Measurements from ENCODE around the gene ZNF385B.

The ZNF385B gene

DNA sequence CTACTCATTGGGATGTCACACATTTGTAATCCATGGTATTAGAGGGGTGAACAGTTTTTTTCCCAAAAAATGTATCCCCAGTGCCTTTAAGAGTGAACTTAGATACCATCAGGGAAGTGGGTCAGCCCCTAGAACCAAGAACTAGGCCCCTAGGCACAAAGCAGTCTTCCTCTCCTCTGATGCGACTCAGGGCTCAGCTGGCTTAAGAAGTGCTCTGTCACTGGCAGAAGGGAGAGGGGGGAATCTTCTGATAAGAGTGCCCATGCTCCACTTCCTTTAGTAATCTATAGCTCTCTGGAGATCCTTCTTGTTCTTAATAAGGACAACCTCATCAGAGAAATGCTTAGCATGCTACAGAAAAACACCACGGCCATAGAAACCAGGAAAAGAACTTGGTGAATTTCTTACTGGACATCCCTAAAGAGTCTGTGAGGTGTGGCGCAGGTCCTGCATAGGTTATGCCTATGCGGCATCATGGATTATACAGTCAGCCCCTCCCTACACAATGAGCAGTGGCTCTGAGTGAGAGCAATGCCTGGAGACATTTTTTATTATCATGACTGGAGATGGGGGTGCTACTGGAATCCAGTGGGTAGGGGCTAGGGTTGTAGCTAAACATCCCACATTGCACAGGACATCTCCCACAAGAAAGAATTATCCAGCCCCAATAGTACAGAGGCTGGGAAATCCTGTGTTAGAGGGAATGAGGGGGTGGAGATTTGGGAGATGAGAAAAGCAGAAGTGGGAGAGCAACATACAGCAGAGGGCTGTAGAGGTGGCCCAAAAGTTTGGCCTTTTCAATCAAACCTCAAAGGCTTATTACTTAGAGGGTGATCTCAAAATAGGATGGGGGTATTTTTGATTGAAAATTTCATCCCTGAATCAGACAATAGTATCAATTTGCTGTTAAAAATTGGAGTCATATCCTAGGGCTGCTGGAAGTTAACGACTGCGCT, 21.7 kb upstream of the ZNF385B start:
- Histone ChIP-seq H3K4me3 (ENCODE audit: low read length) (no peak overlapping the region), H3K9me3 (ENCODE audit: insufficient read depth, low read depth, low read length) (no peaks in the 10 kb centered on the region; the same call in 1 of the 2 replicates), H3K27me3 (ENCODE audit: insufficient read depth, low read length) (no peaks in the 10 kb centered on the region), H3K27ac (ENCODE audit: low read length) (no peak overlapping the region), H3K4me1 (ENCODE audit: insufficient read depth, low read length) (no peaks in the 10 kb centered on the region), H3K9ac (ENCODE audit: low read depth, low read length) (no peak overlapping the region), H3K36me3 (ENCODE audit: insufficient read depth, low read depth, low read length) (no peaks in the 10 kb centered on the region)

GRCh38 chr2:179877601-179878364, 16.4 kb upstream of the ZNF385B start:
- Histone ChIP-seq H3K9me3 (ENCODE audit: insufficient read depth, low read depth, low read length) (no peaks in the 10 kb centered on the region), H3K27me3 (ENCODE audit: insufficient read depth, low read length) (no peaks in the 10 kb centered on the region), H3K4me3 (ENCODE audit: low read length) (no peak overlapping the region), H3K27ac (ENCODE audit: low read length) (no peak overlapping the region), H3K4me1 (ENCODE audit: insufficient read depth, low read length) (no peaks in the 10 kb centered on the region), H3K36me3 (ENCODE audit: insufficient read depth, low read depth, low read length) (no peaks in the 10 kb centered on the region), H3K9ac (ENCODE audit: low read depth, low read length) (no peak overlapping the region)

DNA sequence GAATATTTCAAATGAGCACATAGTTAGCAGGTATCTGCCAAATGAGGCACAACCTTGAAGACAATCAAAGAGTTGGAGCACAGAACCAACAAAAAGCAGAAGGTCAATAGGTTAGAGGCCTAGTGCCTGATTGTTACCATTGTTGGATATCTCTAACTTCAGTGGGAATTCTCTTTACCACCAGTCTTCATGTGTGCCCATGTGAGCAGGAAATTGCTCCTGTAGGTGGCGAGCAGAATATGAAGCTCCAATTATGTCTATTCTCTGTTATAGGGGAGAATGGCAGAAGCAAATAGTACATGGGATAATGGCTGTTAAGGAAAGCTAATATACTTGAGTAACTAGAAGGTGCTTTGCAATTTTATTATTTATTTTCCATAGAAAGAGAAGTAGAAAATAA, 14.9 kb upstream of the ZNF385B start:
- H3K27me3 ChIP-seq (ENCODE audit: insufficient read depth, low read length) = no peaks in the 10 kb centered on the region
- no peaks in the 10 kb centered on the region for H3K4me1 ChIP-seq (ENCODE audit: insufficient read depth, low read length)
- H3K9ac ChIP-seq (ENCODE audit: low read depth, low read length) = no peak overlapping the region
- no peak overlapping the region for H3K4me3 ChIP-seq (ENCODE audit: low read length)
- H3K9me3 ChIP-seq (ENCODE audit: insufficient read depth, low read depth, low read length) = no peaks in the 10 kb centered on the region
- no peak overlapping the region for H3K27ac ChIP-seq (ENCODE audit: low read length)
- no peaks in the 10 kb centered on the region for H3K36me3 ChIP-seq (ENCODE audit: insufficient read depth, low read depth, low read length)

DNA sequence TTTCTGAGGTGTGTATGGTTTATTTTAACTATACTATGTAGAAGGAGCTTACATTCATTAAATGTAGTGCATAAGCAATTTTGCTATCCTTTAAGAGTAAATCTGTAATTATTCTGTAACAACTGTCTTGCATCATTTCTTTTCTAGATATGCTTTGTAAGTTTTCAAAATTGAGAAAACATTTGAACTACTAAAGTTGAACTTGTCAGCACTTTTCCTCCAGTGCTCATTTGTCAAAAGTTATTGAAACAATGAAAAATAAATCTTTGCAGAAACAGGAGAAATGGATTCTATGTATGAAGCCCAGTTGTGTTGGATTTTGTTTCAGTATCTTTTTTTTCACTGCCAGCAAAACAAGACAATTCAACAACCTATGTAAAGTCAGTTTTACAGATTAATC, 14.5 kb upstream of the ZNF385B start:
- no peaks in the 10 kb centered on the region for H3K4me1 ChIP-seq (ENCODE audit: insufficient read depth, low read length)
- H3K9me3 ChIP-seq (ENCODE audit: insufficient read depth, low read depth, low read length) = no peaks in the 10 kb centered on the region
- no peaks in the 10 kb centered on the region for H3K36me3 ChIP-seq (ENCODE audit: insufficient read depth, low read depth, low read length)
- no peak overlapping the region for H3K9ac ChIP-seq (ENCODE audit: low read depth, low read length)
- no peak overlapping the region for H3K4me3 ChIP-seq (ENCODE audit: low read length)
- no peaks in the 10 kb centered on the region for H3K27me3 ChIP-seq (ENCODE audit: insufficient read depth, low read length)
- H3K27ac ChIP-seq (ENCODE audit: low read length) = no peak overlapping the region

DNA sequence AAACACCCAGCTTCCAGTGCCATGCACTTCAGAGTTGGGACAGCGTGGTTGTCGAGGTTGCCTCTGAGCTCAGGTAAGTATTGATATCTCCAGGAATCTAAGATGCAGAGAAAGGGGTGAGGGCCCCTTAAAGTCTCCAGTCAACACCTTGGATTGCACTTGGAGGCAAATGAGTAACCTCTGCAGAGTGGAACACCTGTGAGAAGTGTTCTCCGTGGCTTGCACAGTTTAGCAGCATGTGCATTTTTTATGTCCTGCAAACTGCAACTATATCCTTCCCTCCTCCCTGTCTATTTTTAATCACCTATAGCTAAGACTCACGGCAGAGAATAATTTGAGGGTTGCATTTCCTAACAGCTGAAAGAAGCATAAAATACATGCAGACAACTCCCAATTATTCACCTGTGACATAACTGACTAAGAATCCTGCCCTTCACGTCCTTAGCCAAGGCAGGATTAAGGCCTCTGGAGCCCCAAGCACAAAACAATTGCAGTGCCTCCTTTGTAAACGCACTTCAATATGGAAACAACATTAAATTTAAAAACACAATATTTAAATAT, 1.6 kb upstream of the ZNF385B start:
- Histone ChIP-seq H3K36me3 (ENCODE audit: insufficient read depth, low read depth, low read length) (no peaks in the 10 kb centered on the region), H3K9ac (ENCODE audit: low read depth, low read length) (no peak overlapping the region), H3K9me3 (ENCODE audit: insufficient read depth, low read depth, low read length) (no peaks in the 10 kb centered on the region), H3K4me3 (ENCODE audit: low read length) (no peak overlapping the region), H3K4me1 (ENCODE audit: insufficient read depth, low read length) (no peaks in the 10 kb centered on the region; the same call in 1 of the 2 replicates), H3K27ac (ENCODE audit: low read length) (no peak overlapping the region), H3K27me3 (ENCODE audit: insufficient read depth, low read length) (peaks cover 61% of the 10 kb centered on the region)

DNA sequence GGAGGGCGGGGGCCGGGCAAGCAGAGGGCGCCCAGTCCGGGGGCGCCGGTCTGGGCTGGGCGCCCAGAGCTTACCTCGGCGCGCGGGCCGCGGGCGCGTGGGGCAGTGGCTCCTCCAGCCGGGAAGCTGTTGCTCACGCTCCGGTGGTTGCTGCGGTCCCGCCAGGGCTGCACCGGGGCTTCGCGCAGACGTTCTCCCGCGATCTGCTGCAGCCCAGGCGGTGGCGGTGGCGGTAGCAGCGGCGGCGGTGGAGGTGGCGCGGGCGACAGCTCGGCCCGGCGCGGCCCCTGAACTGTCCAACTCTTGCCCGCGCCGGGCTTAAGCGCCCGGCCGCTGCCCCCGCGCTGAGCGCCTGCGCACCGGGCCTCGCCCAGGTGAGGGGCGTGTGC, 391 bp downstream of the ZNF385B start:
- no peaks in the 10 kb centered on the region; the same call in 1 of the 2 replicates for H3K4me1 ChIP-seq (ENCODE audit: insufficient read depth, low read length)
- H3K27me3 ChIP-seq (ENCODE audit: insufficient read depth, low read length) = peaks cover 72% of the 10 kb centered on the region
- no peak overlapping the region for H3K27ac ChIP-seq (ENCODE audit: low read length)
- H3K4me3 ChIP-seq (ENCODE audit: low read length) = peak overlapping the region; percentile 92
- peak overlapping the region; percentile 50; the same call in 1 of the 2 replicates for H3K9ac ChIP-seq (ENCODE audit: low read depth, low read length)
- no peaks in the 10 kb centered on the region for H3K36me3 ChIP-seq (ENCODE audit: insufficient read depth, low read depth, low read length)
- no peaks in the 10 kb centered on the region for H3K9me3 ChIP-seq (ENCODE audit: insufficient read depth, low read depth, low read length)

DNA sequence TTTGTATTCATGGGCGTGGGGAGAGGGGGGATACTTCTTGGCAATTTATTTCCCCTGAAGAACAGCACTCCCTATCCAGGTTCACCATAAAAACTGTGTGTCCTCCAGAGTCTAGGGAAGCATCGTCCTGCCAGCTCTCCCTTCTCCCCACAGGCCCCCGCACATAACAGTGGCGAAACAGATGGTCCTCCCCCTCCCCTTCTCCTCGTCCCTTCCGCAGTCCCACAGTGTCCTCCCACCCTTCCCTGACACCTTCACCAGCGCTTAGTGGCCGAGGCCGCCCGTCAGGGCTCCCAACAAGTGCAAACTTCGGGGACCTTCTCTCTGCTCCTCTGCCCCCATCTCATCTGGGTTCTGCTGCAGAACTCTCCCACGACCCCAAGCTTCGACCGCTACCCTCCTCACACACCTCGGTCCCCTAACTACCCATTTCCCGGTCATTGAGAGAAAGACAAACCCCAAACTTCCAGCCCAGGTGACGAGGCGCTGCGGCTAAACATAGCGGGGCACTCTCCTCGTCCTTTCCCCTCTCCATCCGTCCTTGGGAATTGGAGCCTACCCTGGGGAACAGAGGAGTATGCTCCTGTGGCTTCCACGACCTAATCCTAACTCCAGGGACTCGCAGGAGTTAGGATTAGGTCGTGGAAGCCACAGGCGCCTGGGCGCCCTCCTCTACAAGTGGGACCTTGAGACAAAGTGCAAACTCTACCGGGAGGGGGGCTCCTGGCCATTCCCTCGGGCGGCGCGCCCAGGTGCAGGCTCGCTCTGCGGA, 971 bp downstream of the ZNF385B start:
- Histone ChIP-seq H3K9me3 (ENCODE audit: insufficient read depth, low read depth, low read length) (no peaks in the 10 kb centered on the region), H3K4me1 (ENCODE audit: insufficient read depth, low read length) (no peaks in the 10 kb centered on the region; the same call in 1 of the 2 replicates), H3K27me3 (ENCODE audit: insufficient read depth, low read length) (peaks cover 72% of the 10 kb centered on the region), H3K4me3 (ENCODE audit: low read length) (peak overlapping the region; percentile 92), H3K36me3 (ENCODE audit: insufficient read depth, low read depth, low read length) (no peaks in the 10 kb centered on the region), H3K9ac (ENCODE audit: low read depth, low read length) (peak overlapping the region; percentile 50; the same call in 1 of the 2 replicates), H3K27ac (ENCODE audit: low read length) (no peak overlapping the region)

DNA sequence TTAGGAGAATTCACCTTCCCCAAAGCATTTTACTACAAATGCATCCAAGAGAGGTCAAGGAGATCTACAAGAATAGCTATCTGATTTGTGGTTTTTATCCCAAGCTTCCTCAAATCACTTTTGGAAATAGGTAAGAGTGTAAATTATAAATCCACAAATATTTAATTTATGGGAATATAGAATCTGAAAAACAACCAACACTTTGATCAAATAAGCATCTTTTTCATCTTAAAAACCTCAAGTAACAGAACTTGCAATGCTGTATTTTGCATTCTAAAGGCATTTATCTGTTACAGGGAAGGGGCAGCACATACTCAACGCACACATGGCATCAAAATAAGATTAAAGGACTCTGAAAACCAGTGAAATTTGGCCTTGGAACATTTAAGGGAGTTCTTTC, 1.9 kb downstream of the ZNF385B start:
- Histone ChIP-seq H3K9me3 (ENCODE audit: insufficient read depth, low read depth, low read length) (no peaks in the 10 kb centered on the region), H3K27me3 (ENCODE audit: insufficient read depth, low read length) (peaks cover 72% of the 10 kb centered on the region), H3K4me1 (ENCODE audit: insufficient read depth, low read length) (no peaks in the 10 kb centered on the region; the same call in 1 of the 2 replicates), H3K27ac (ENCODE audit: low read length) (no peak overlapping the region), H3K9ac (ENCODE audit: low read depth, low read length) (no peak overlapping the region), H3K36me3 (ENCODE audit: insufficient read depth, low read depth, low read length) (no peaks in the 10 kb centered on the region), H3K4me3 (ENCODE audit: low read length) (peak overlapping the region; percentile 92; the same call in 1 of the 2 replicates)

DNA sequence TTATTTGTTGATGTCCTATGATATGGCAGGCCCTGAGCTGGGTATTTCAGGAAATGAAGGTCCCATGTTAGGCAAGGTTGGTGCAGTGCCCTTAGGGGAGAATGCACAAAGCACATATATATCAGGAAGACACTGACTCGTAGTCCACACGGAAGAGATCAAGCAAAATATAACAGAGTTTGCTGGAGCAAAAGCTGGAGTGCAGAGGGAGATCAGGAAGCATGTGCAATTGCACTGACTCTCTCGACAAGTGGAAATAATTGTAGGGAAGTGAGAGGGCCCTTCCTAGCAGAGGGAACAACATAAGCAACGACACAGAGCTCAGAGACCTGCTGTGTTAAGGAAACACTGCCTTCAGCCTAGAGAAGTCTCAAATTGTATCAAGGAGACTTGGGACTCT, 4.2 kb downstream of the ZNF385B start:
- Histone ChIP-seq H3K9ac (ENCODE audit: low read depth, low read length) (no peak overlapping the region), H3K9me3 (ENCODE audit: insufficient read depth, low read depth, low read length) (no peaks in the 10 kb centered on the region), H3K4me3 (ENCODE audit: low read length) (no peak overlapping the region), H3K27me3 (ENCODE audit: insufficient read depth, low read length) (peaks cover 51% of the 10 kb centered on the region), H3K36me3 (ENCODE audit: insufficient read depth, low read depth, low read length) (no peaks in the 10 kb centered on the region), H3K27ac (ENCODE audit: low read length) (no peak overlapping the region), H3K4me1 (ENCODE audit: insufficient read depth, low read length) (no peaks in the 10 kb centered on the region; the same call in 1 of the 2 replicates)

GRCh38 chr2:179856205-179856604, 5.2 kb downstream of the ZNF385B start:
- Histone ChIP-seq H3K27ac (ENCODE audit: low read length) (no peak overlapping the region), H3K4me1 (ENCODE audit: insufficient read depth, low read length) (no peaks in the 10 kb centered on the region), H3K36me3 (ENCODE audit: insufficient read depth, low read depth, low read length) (no peaks in the 10 kb centered on the region), H3K9me3 (ENCODE audit: insufficient read depth, low read depth, low read length) (no peaks in the 10 kb centered on the region), H3K9ac (ENCODE audit: low read depth, low read length) (no peak overlapping the region), H3K27me3 (ENCODE audit: insufficient read depth, low read length) (peaks cover 42% of the 10 kb centered on the region), H3K4me3 (ENCODE audit: low read length) (no peak overlapping the region)

DNA sequence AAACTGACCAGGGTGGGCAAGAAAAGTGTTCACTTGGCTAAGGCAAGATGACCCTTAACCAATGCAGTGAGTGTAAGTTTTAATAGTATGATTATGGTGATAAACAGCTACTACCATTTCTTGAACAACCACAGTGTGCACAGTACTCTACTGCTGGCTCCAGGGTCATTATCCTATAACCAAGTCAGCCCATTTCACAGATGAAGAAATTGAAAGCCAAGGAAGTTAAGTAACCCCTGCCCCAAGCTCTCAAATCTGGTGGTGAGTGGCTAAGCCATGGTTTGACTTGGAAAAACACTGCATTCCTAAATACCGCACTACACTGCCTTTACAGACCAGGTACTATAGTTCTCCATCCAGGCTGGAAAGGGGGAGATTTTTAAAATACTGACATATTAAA, 5.7 kb downstream of the ZNF385B start:
- Histone ChIP-seq H3K27ac (ENCODE audit: low read length) (no peak overlapping the region), H3K4me3 (ENCODE audit: low read length) (no peak overlapping the region), H3K27me3 (ENCODE audit: insufficient read depth, low read length) (peaks cover 37% of the 10 kb centered on the region), H3K4me1 (ENCODE audit: insufficient read depth, low read length) (no peaks in the 10 kb centered on the region), H3K36me3 (ENCODE audit: insufficient read depth, low read depth, low read length) (no peaks in the 10 kb centered on the region), H3K9me3 (ENCODE audit: insufficient read depth, low read depth, low read length) (no peaks in the 10 kb centered on the region), H3K9ac (ENCODE audit: low read depth, low read length) (no peak overlapping the region)

All from iPS-20b (cell line).